Left lung (tissue), 10 donors: ENCODE data around the gene KIAA1549. TPM values are rescaled to one million over a fixed set of nuclear protein-coding genes. Genes with fewer than 3 reads are reported as not detected.

ENCODE experiments used
- ATAC-seq: fragments of 200-7000 bp; cut with Tn5 transposase; one replicate; pipeline ENCODE4 v1.9.1; 2020; ENCODE audit warnings: moderate library complexity
- DNase-seq, 4 donors: peaks; one replicate each; pipeline ENCODE4 v3.0.0-alpha.2; 2013 to 2020
- H3K27ac ChIP-seq, 2 donors: fragments of 200-600 bp; sonication (generic) in 1 of 2; one replicate each; pipeline versions ENCODE4 v1.5.0 to v1.8.0; 2020 to 2021
- H3K27me3 ChIP-seq, 2 donors: fragments of 200-600 bp; sonication (generic) in 1 of 2; one replicate each; pipeline versions ENCODE4 v1.5.0 to v1.8.0; 2020 to 2021
- H3K36me3 ChIP-seq, 2 donors: fragments of 200-600 bp; sonication (generic) in 1 of 2; one replicate each; pipeline versions ENCODE4 v1.5.0 to v1.8.0; 2020 to 2021
- H3K4me1 ChIP-seq, 2 donors: fragments of 200-600 bp; one replicate each; pipeline ENCODE4 v1.8.0; 2021
- H3K4me3 ChIP-seq, 2 donors: fragments of 200-600 bp; sonication (generic) in 1 of 2; one replicate each; pipeline versions ENCODE4 v1.5.0 to v1.8.0; 2020 to 2021; ENCODE audit warnings: mild to moderate bottlenecking in 1 of 2
- H3K9me3 ChIP-seq, 2 donors: fragments of 200-600 bp; sonication (generic) in 1 of 2; one replicate each; pipeline versions ENCODE4 v1.5.0 to v1.8.0; 2020 to 2021
- intact Hi-C, 2 donors: fragments of 100-400 bp; cut with DNase I; formaldehyde crosslinking; loops; one replicate each; pipeline versions ENCODE4 v1.11.2 to v1.14.2; 2022
- polyA plus RNA-seq, 6 donors: library from polyadenylated mRNA; unstranded; fragments of 120-200 nt; gene quantifications; one replicate each; pipeline ENCODE4 v1.2.1, GENCODE V29; 2013; ENCODE audit not compliant: insufficient read length in 6 of 6
- total RNA-seq, 2 donors: library from RNA; stranded (reverse); fragmentation: NEBNext Ultra II Directional; extraction: Animal tissue kit (Norgen Biotek cat#: 25700); gene quantifications; one replicate each; pipeline ENCODE4 v1.2.1, GENCODE V29; 2021
- TF ChIP-seq, protein P1 (sequence below), 2 donors: fragments of 200-600 bp; sonication (generic) in 1 of 2; IDR thresholded peaks; one replicate each; pipeline versions ENCODE4 v1.5.0 to v1.8.0; 2021; ENCODE audit warnings: antibody characterized with exemption in 2 of 2
- donor health status: DM: no; HTN: yes; CAD: no.
- donor health status: DM: no; HTN: no; CAD: no.

The KIAA1549 gene
- total and polyA plus RNA-seq, 8 donors = 4.1 to 16.9 (median 14.9) TPM

DNA sequence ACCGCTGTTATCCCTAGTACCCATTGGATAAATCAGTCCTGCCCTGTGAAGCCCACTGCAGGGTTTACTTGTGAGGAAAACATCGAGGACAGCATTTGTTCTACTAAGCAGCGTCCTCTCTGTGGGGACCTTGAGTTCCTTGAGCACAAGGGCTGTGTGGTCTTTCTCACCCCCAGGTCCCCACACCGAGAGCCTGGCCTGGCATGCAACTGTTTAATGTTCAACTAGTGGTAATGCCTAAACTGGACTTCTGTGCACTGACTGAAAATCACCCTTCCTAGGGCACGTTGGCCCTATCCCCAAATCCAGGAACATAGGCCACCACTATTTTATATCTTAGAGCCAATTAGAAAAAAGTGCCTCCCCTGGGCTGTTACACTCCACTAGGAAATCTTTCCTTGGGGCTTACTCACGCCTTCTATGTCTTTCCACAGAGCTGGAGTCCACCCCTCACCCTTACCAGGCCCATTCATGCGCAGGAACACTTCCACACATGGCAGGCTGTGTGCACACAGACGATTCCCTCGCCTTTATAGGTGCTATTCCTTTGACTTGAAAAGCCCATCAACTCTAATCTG is 185.1 kb downstream of the KIAA1549 start:
- DNase-seq (no peak), ATAC-seq (no peak)
- intact Hi-C loops = no loop called here
- Histone ChIP-seq H3K4me3 (no peak overlapping the region), H3K4me1 (no peaks in the 10 kb centered on the region), H3K27ac (no peak overlapping the region), H3K27me3 (no peaks in the 10 kb centered on the region), H3K36me3 (no peaks in the 10 kb centered on the region), H3K9me3 (no peaks in the 10 kb centered on the region)
- TF ChIP-seq, protein P1, sequence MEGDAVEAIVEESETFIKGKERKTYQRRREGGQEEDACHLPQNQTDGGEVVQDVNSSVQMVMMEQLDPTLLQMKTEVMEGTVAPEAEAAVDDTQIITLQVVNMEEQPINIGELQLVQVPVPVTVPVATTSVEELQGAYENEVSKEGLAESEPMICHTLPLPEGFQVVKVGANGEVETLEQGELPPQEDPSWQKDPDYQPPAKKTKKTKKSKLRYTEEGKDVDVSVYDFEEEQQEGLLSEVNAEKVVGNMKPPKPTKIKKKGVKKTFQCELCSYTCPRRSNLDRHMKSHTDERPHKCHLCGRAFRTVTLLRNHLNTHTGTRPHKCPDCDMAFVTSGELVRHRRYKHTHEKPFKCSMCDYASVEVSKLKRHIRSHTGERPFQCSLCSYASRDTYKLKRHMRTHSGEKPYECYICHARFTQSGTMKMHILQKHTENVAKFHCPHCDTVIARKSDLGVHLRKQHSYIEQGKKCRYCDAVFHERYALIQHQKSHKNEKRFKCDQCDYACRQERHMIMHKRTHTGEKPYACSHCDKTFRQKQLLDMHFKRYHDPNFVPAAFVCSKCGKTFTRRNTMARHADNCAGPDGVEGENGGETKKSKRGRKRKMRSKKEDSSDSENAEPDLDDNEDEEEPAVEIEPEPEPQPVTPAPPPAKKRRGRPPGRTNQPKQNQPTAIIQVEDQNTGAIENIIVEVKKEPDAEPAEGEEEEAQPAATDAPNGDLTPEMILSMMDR (IDR thresholded peaks at IDR 0.05) = no peak

DNA sequence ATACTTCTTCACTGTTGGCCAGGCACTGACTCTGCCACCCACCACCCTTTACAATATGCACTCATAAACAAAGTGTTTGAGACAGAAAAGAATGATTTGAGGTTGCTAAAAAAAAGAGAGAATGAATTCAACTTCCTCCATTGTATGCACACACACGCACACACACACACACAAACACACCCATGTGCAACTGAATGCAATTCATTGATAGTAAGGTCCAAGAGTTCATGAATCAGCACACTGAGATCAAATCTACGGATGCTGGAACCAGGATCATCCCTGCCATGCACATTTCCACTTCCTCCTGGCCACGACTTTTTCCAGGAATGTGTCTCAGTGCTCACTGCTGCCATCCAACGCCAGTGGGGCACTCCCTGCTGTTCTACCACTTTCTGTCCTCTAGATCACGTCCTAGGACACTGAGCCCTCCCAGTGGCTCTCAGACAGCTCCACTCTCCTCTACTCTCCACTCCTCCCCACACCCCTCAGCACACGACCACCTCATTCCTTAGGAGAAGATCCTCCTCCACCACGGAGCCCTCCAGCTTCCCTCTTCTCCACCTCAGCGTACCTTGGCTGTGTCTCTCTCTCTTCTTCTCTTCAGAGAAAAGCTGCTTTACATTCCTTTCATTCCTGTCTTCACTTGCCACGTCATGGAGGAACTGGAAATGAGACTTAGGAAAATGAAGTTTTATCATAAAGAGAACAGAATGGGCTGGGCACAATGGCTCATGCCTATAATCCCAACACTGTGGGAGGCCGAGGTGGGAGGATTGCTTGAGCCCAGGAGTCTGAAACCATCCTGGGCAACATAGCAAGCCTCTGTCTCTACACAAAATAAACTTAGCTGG is 195.4 kb downstream of the KIAA1549 start:
- intact Hi-C loops = no loop called here
- Histone ChIP-seq H3K4me1 (no peaks in the 10 kb centered on the region), H3K36me3 (no peaks in the 10 kb centered on the region), H3K4me3 (no peak overlapping the region), H3K27ac (peak overlapping the region in 1 of 2 donors; percentile 48), H3K27me3 (no peaks in the 10 kb centered on the region), H3K9me3 (peaks cover 0 to 4% of the 10 kb centered on the region in 2 donors)
- ATAC-seq (peak; percentile 48), DNase-seq (no peak)
- TF ChIP-seq, protein P1 (IDR thresholded peaks at IDR 0.05) = no peak

DNA sequence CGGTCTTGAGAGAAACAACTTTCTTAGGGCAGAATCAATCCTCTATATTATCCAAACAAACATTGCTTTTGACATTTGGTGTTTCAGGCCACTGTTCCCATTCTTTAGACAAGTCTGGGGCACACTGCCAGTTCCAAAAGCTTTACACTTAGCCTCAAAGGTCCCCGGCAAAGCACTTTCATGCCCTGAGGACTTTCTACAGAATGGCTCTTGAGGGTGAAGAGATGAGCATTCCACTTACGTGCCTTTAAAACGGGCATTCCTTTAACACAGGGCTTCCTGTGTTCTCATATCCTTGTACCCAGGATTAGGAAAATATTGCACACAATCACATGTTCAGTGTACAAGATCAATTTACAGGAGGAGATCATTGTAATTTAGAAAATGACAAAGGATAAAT is 196.5 kb downstream of the KIAA1549 start:
- Histone ChIP-seq H3K36me3 (no peaks in the 10 kb centered on the region), H3K27ac (peak overlapping the region in 1 of 2 donors; percentile 48), H3K4me3 (no peak overlapping the region), H3K9me3 (peaks cover 0 to 4% of the 10 kb centered on the region in 2 donors), H3K4me1 (no peaks in the 10 kb centered on the region), H3K27me3 (no peaks in the 10 kb centered on the region)
- ATAC-seq (peak; percentile 87), DNase-seq (peak in 3 of 4 donors; percentile 6 to 68 (median 48))
- intact Hi-C loops = no loop called here
- TF ChIP-seq, protein P1 (IDR thresholded peaks at IDR 0.05) = no peak

Other genes with a start within 250 kb of the KIAA1549 start
- gene TMEM213, start 183.4 kb downstream of the KIAA1549 start, total RNA-seq = 10 to 100 TPM in 1 of 2 donors, under 1 TPM in 1; 0.05 to 32.8 TPM
- 1 to 10 TPM in 2 of 6 donors, under 1 TPM in 4; 0.40 to 1.3 (median 0.84) TPM for gene TMEM213, start 183.4 kb downstream of the KIAA1549 start, polyA plus RNA-seq
- 1 to 10 TPM in 1 of 2 donors, under 1 TPM in 1; 0.99 to 7.3 TPM for gene ATP6V0A4, start 183.2 kb downstream of the KIAA1549 start, total RNA-seq
- 1 to 10 TPM in 1 of 6 donors, under 1 TPM in 5; 0.52 to 1.8 (median 0.73) TPM for gene ATP6V0A4, start 183.2 kb downstream of the KIAA1549 start, polyA plus RNA-seq
- 10 to 100 TPM in 1 of 2 donors, 1 to 10 TPM in 1; 8.4 to 12.4 TPM for gene ZC3HAV1L, start 54.7 kb upstream of the KIAA1549 start, total RNA-seq
- gene ZC3HAV1L, start 54.7 kb upstream of the KIAA1549 start, polyA plus RNA-seq = 10 to 100 TPM; 23.1 to 27.9 (median 24.5) TPM
- gene ZC3HAV1, start 128.3 kb upstream of the KIAA1549 start, total RNA-seq = 10 to 100 TPM; 35.5 to 45.5 TPM
- gene ZC3HAV1, start 128.3 kb upstream of the KIAA1549 start, polyA plus RNA-seq = 10 to 100 TPM; 16.0 to 23.9 (median 19.3) TPM
- 10 to 100 TPM; 16.9 to 19.1 TPM for gene UBN2, start 249.8 kb upstream of the KIAA1549 start, total RNA-seq
- gene UBN2, start 249.8 kb upstream of the KIAA1549 start, polyA plus RNA-seq = 10 to 100 TPM; 20.0 to 27.1 (median 24.1) TPM